Activated CD4-positive, CD25-positive, alpha-beta regulatory T cell treated with anti-CD3 and anti-CD28 coated beads, Interleukin-2, amount 50 U/mL, for 24 hours (primary cell): Measurements from ENCODE around the gene CYBC1.
A peak's percentile ranks its signal among the peaks of the same experiment; 100 is the strongest.

Experiments used
- ATAC-seq, 2 donors: fragments of 150-1000 bp; cut with Tn5 transposase; one replicate each; pipeline ENCODE4 v1.10.0; 2021; ENCODE audit warnings: mild to moderate bottlenecking in 1 of 2, moderate library complexity in 1 of 2

The CYBC1 gene

GRCh38 chr17:82407255-82407654, 43.3 kb downstream of the CYBC1 start:
- ATAC-seq, result no peak

DNA sequence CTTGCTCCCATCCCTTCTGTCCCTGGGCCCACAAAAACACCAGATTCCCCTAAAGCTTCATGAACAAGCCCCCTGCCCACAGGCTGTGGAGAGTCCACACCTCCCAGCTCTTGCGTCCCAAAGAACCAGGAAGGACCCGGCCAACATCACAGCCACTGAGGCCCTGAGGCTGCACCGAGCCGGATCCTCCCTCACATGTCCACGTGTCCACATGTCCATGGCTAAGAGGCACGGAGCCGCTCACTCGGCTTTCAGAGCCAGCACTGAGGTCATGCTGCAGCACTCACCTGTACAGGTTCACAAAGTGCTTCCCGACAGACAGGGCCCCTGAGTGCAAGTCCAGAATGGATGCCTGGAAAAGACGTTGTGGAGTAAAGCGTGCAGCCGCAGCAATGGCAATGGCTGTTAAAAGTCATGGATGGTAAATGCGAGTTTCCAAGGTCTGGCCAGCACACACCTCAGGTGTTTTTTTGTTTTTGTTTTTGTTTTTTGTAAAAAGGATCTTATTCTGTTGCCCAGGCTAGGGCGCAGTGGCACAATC, 44.4 kb downstream of the CYBC1 start:
- no peak for ATAC-seq

GRCh38 chr17:82405051-82405450, 45.5 kb downstream of the CYBC1 start:
- ATAC-seq, result no peak

DNA sequence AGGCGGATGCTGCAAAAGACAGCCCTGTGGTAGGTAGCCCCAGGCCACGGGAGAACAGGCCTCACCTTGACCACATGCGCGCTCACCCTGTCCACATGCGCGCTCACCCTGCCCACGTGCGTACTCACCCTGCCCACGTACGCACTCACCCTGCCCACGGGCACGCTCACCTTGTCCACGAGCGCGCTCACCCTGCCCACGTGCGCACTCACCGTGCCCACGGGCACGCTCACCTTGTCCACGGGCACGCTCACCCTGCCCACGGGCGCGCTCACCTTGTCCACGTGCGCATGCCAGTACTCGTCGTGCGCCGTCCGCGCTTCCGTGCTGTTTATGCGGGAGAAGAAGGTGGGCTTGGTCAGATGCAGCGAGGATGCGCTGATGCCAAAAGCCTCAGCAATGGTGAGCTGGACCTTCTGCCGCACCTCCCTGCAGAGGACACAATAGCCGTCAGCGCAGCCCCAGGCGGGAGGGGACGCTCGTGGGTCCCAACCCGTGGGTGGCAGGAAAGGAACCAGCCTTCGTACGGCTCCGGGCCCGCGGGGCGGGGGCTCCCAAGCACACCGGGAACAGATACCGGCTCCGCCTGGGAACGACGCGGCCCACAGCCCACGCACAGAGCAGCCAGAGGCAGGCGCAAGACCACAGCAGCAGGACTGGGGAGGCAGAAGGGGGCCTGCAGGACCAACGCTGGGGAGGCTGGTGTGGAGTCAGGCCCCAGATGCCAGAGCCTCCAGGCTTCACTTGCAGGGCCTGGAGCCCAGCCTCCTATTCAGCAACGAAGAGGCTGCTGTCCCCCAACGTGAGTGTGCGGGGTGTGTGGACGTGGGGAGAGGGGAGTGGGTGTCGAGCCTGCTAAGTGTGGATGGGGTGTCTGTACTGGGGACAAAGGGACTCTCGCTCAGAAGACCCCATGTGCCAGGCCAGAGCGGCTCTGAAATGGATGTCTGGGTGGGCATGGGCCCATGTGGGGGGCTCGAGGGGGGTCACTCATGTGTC, 46.6 kb downstream of the CYBC1 start:
- ATAC-seq, result no peak

GRCh38 chr17:82402865-82403264, 47.7 kb downstream of the CYBC1 start:
- no peak for ATAC-seq

GRCh38 chr17:82400830-82401229, 49.7 kb downstream of the CYBC1 start:
- peak; percentile 78 to 90 for ATAC-seq

DNA sequence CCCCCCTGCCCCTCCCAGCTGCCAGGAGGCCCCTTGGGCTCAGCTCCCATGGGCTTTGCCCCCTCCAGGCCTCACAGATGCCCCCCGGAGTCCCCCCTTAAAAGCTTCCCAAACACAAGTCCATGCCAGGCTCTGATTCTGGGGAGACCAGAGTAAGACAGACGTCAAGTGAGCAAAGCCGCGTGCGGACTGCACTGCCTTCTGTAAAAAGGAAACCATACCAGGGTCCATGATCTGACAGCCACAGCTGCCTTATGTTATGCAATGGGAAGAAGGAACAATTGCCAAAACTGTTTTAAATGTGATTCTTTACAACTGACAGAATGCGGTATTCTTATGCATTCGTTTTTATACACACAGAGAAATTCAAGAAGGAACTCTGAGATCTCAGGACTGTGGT, 50.3 kb downstream of the CYBC1 start:
- ATAC-seq, result no peak

GRCh38 chr17:82399601-82400101, 50.9 kb downstream of the CYBC1 start:
- ATAC-seq, result no peak

- no peak for ATAC-seq
Observed at GRCh38 chr17:82399041-82399441, 51.5 kb downstream of the CYBC1 start.

DNA sequence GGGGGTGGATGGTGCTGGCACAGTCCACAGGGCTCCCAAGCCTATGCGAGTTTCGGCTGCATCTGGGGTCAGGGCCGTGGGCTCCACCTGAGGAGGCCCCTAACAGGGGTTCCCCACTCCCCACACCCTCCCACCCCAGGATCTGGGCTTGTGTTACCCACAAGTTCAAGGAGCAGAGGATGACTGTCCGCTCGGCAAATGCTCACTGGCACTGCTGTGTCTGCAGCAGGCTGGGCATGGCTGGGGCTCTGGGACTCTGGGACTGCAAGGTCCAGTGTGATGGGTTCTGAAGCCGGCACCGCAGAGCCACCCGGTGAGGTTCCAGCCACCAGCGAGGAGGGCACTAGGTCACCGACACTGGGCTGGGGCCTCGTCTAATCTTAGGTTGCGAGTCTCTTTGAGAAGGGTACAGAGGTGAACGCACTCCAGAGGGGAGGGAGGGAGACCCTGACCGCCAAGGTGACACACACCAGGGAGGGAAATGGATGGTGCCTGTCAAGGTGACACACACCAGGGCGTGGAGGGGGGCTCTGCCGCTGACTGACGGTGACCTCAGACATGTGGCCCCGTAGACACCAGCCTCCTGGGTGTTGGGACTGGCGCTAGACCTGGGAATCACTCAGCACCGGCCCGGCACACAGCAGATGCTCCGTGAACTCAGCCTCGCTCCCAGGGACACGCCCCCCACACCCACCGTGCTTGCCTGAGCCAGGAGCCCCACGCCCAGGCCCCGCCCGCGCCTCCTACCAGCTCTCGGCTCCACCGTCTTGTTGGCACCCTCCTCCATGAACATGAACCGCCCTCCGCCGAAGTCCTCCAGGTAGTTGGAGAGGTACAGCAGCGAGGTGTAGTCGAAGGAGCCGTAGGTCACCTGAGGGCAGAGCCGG, 52.9 kb downstream of the CYBC1 start:
- no peak for ATAC-seq

- ATAC-seq, result no peak
Observed at GRCh38 chr17:82396601-82397435, 53.7 kb downstream of the CYBC1 start.

GRCh38 chr17:82394278-82394677, 56.3 kb downstream of the CYBC1 start:
- no peak for ATAC-seq

GRCh38 chr17:82392941-82393340, 57.6 kb downstream of the CYBC1 start:
- no peak for ATAC-seq
